ENCODE measurements around the gene DGKQ.

DGKQ gene

DNA sequence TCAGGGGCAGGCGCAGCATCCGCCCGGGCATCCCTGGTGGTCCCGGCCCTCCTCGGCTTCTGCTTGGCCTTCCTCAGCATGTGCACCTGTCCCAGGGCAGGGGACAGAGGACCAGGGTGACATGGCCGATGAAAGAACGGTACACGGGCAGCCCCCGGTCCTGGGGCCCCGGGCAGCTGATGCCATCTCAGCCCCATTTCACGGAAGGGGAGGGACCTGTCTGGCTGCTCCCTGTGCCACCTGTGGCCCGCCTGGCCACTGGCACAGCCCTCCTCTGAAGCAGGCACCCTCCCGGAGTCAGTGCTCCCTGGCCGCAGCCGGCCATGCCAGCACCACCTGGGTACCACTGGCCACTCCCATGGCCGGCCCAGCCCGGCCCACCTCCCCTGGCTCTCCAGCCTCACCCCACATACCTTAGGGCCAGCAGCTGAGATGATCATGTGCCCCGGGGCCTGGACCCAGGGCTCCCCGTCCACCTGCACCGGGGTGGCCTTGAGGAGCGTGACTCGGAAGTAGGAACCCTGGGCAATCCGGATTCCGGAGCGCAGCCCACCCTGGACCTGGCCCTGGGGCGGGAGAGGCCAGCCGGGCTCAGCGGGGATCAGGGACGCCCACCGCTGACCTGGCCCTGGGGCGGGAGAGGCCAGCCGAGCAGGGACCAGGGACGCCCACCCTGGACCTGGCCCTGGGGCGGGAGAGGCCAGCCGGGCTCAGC is 12.6 kb downstream of the DGKQ start:
- DNase-seq: no peak

GRCh38 chr4:960140-960635 is 13.2 kb downstream of the DGKQ start:
- no peak for DNase-seq

GRCh38 chr4:959338-960139 is 13.8 kb downstream of the DGKQ start:
- no peak for DNase-seq

DNA sequence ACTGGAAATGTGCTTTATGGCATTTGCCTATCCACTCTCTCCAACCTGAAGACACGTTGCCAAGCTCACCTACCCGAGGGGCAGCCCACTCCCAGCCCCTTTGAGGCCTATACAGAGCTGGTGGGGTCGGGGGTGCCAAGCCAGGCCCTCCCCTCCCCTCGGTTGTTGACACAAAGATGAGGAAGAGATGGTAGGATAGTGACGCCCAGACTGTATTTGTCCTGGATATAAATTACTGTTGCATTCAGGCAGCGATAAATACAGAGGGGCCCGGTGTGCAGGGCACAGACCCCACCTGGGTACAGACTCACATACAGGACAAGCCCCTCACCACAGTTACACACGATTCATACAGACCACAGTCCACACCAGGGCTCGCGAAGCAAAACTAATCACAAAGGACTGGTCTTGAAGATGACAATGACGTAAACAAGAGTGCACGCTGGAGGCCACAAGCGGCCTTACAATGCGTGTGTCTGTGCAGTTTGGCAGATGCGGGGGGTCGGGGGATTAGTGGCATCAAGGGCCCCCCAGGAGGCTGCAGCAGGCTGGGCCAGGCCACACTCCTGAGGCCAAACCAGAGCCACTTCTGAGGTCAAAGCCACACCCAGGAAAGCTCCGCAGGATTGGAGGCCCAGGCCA is 14.6 kb downstream of the DGKQ start:
- no peak for DNase-seq

DNA sequence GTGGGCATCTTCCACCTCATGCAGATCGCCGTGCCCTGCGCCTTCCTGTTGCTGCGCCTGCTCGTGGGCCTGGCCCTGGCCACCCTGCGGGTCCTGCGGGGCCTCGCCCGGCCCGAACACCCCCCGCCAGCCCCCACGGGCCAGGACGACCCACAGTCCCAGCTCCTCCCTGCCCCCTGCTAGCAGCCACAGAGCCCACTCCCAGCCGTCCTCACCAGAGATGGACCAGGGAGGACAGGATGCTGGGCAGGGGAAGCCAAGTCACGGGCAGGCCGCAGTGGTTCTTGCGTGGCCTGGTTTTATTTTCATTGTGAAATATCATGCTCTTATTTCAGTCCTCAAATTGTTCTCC is 15.1 kb downstream of the DGKQ start:
- DNase-seq: no peak

GRCh38 chr4:957581-958313 is 15.6 kb downstream of the DGKQ start:
- no peak for DNase-seq

DNA sequence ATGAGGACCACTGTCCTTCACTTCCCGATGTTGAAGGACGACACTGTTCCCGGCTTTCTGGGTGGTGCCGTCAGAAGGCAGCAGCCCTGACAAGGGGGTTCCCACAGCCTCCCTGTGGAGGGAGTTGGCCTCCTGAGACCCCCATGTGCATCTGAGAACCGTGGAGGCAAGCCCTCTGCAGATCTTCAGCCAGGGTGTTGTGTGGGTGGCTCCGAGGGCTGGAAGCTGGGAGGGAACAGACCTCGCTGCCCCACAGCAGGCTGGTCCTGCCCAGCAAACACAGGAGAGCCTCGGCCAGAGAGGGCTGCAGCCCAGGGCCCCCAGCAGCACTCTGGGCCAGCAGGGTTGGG is 16.2 kb downstream of the DGKQ start:
- DNase-seq: no peak

DNA sequence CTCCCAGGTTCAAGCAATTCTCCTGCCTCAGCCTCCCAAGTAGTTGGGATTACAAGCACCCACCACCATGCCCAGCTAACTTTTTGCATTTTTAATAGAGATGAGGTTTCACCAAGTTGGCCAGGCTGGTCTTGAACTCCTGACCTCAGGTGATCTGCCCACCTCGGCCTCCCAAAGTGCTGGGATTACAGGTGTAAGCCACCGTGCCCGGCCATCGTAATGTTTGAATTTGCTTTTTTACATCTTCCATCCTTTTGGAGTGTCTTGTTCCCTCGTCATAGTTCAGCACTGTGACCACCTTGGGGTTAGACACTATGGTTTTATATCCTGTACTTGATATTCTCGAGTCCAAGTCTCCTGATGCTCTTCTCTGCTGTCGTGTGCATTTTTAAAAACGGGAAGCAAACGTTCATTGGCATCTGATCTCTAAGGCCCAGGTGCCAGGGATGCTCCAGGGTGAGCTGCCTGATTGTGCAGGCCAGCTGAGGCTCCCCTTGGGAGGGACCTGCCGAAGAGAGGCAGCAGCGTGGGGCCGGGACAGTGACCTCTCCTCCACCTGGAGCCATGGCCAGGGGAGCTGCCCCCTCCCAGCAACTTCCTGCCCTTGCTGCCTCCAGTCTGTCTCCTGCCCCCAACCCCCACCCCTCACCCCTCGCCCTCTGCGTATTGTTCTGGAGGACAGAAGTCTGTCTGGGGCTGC is 16.7 kb downstream of the DGKQ start:
- no peak for DNase-seq

- DNase-seq: no peak
Measured at GRCh38 chr4:955931-956381, 17.4 kb downstream of the DGKQ start.

- no peak for DNase-seq
Measured at GRCh38 chr4:955161-955921, 18.0 kb downstream of the DGKQ start.

DNA sequence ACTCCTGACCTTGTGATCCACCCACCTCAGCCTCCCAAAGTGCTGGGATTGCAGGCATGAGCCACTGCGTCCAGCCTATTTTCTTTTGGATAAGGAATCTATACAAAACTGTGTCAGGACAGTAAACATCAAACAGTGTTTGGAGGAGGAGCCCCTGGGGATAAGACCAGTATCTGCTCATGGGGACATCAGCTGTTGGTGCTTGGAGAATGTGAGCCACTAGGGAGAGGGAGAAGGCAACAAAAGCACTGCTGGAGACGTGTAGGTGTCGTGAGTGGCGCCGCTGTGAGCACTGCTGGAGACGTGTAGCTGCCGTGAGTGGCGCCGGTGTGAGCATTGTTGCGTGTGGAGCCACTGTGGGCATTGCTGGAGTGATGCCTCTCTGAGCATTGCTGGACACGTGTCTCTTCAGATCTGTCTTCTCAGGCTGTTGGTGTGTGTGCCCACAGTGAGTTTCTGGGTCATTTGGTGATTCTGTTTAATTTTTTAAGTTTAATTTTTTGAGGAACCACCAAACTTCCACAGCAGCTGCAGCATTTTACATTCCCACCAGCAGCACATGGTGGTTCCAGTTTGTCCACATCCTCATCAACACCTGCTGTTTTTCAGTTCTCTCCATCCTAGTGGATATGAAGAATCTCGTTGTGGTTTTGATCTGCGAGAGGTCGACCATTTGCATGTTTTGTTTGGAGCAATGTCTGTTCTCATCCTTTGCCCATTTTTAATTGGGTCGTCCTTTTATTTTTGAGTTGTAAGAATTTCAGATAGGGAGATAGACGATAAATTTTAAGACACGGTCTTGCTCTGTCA is 19.0 kb downstream of the DGKQ start:
- DNase-seq: no peak

- DNase-seq: no peak
Measured at GRCh38 chr4:953574-953915, 19.8 kb downstream of the DGKQ start.

DNA sequence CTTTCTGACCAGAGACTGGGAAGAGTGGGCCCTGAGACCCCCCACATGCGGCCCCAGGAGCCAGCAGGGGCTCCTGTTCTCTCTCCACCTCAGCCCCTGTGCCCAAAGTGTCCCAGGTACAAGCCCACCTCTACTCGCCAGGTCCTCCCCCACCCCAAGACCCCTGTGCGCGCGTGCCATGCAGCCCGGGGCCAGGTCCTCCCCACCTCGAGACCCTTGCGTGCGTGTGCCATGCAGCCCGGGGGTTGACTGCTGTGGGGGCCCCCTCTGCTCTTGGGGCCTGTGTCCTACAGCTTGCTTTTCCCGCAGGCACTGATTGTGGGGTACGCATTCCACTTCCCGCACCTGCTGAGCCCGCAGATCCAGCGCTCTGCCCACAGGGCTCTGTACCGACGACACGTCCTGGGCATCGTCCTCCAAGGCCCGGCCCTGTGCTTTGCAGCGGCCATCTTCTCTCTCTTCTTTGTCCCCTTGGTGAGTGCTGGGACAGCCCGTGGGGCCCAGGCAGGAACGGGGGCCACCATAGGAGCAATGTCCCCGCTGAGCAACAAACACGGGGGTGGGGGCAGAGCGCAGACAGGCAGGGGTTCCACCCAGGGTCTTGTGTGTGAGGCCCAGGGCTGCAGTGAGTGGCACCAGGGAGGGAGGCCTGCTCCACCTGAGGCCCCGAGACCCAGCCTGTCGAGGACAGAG is 20.3 kb downstream of the DGKQ start:
- no peak for DNase-seq

DNA sequence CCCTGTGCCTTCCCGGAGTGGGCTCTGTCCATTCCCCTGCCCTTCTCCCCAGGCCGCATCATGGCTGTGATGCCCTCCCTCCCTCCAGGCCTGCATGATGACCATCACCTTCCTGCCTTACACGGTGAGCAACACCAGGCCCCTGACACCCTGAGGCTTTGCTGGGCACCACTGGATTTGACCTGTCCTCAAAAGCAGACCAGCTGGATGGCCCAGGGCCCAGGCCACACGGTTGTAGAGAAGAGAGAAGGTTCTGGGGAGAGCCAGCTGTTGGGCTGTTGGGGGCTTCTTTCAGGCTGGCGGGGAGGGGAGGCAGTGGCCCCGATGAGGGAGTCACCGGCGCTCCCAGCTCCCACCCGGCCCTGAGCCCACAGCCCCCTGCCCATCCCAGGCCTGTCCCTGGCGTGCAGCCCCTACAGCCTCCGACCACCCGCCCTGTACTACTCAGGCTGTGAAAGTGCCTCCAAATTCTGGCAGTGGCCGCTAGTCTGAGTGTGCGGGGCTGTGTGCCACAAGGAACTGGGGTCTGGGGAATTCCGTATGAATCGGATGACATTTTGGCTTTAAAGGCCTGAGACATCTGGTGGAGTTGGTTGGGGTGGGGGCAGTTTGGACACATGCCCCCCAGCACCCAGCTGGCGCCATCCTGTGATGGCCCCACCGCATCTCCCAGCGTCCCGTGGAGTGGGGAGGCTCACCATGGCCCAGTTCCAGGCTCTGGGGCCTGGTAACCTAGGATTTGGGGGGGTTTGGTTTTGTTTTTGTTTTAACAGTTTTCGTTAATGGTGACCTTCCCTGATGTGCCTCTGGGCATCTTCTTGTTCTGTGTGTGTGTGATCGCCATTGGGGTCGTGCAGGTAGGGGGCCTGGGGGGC is 21.5 kb downstream of the DGKQ start:
- no peak for DNase-seq

- no peak for DNase-seq
Measured at GRCh38 chr4:951186-951585, 22.2 kb downstream of the DGKQ start.

DNA sequence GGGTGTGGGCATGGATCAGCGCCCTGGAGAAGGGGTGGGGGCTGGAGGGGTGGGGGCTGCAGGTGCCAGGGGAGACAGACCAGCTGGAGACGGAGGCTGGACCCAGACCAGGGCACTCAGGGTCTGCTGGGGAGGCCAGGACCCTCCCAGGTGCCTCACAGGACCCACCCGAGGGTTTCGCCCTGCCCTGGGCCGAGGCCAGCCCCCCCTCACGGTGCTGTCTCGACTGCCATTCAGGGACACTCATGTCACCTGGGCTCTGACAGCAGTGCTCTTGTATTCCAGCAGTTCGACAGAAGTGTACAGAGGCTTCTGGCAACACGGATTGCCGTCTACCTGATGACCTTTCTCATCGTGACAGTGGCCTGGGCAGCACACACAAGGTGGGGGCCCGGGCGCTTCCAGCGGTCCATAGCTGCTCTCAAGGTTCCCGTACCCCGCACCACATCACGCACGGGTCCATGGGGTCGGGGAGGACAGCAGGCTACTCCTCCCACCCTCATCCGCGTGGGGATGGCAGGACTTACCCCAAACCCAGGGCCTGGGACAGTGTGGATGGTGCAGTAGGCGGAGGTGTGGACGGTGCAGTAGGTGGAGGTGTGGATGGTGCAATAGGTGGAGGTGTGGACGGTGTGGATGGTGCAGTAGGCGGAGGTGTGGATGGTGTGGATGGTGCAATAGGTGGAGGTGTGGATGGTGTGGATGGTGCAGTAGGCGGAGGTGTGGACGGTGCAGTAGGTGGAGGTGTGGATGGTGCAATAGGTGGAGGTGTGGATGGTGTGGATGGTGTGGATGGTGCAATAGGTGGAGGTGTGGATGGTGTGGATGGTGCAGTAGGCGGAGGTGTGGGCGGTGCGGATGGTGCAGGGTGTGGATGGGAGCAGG is 23.0 kb downstream of the DGKQ start:
- DNase-seq: no peak

GRCh38 chr4:949656-950055 is 23.7 kb downstream of the DGKQ start:
- no peak for DNase-seq

GRCh38 chr4:948936-949300 is 24.5 kb downstream of the DGKQ start:
- no peak for DNase-seq
